DOHH2 (cell line): ENCODE results near the gene AGER.
"Not testable (repeated sequence)": the region's sequence is repeated elsewhere in the genome, so short reads cannot be mapped to it uniquely, and the experiment has no call there.

Experiments used
- H3F3A ChIP-seq: fragments of 200-600 bp; sonication (generic), shearing (Covaris generic); 2 replicates; pipeline ENCODE4 v1.6.0; 2016; ENCODE audit warnings: antibody characterized with exemption, mild to moderate bottlenecking; ENCODE audit not compliant: control insufficient read depth, insufficient read depth
- H3K27ac ChIP-seq: fragments of 200-600 bp; sonication (generic); 2 replicates; pipeline ENCODE4 v1.5.1; 2014; ENCODE audit warnings: low read depth, mild to moderate bottlenecking, low read length, moderate library complexity
- H3K27me3 ChIP-seq: fragments of 200-600 bp; sonication (generic); 2 replicates; pipeline ENCODE4 v1.6.1; 2014; ENCODE audit warnings: mild to moderate bottlenecking, low read length, mixed read lengths; ENCODE audit not compliant: control insufficient read depth
- H3K36me3 ChIP-seq: fragments of 200-600 bp; sonication (generic); 2 replicates; pipeline ENCODE4 v1.6.1; 2014; ENCODE audit warnings: mild to moderate bottlenecking, low read length, moderate library complexity, mixed read lengths; ENCODE audit not compliant: control insufficient read depth
- H3K4me1 ChIP-seq: fragments of 200-600 bp; sonication (generic); 2 replicates; pipeline ENCODE4 v1.6.1; 2014; ENCODE audit warnings: mild to moderate bottlenecking, low read length, mixed read lengths; ENCODE audit not compliant: control insufficient read depth
- H3K4me2 ChIP-seq: fragments of 200-600 bp; sonication (generic); 2 replicates; pipeline ENCODE4 v1.6.0; 2014; ENCODE audit warnings: mild to moderate bottlenecking, low read length, moderate library complexity
- H3K4me3 ChIP-seq: fragments of 200-600 bp; sonication (generic); 2 replicates; pipeline ENCODE4 v1.5.1; 2014; ENCODE audit warnings: mild to moderate bottlenecking, low read length, mixed read lengths
- H3K79me2 ChIP-seq: fragments of 200-600 bp; sonication (generic); 2 replicates; pipeline ENCODE4 v1.6.1; 2014; ENCODE audit warnings: mild to moderate bottlenecking, low read length, mixed read lengths; ENCODE audit not compliant: control insufficient read depth
- H3K9me2 ChIP-seq: fragments of 200-600 bp; sonication (generic); replicated peaks from 2 replicates; pipeline ENCODE4 v1.6.1; 2014; ENCODE audit warnings: mild to moderate bottlenecking, low read length, mixed read lengths; ENCODE audit not compliant: control insufficient read depth
- H3K9me3 ChIP-seq: fragments of 200-600 bp; sonication (generic); 2 replicates; pipeline ENCODE4 v1.6.1; 2014; ENCODE audit warnings: antibody characterized with exemption, low read length, mixed read lengths; ENCODE audit not compliant: control insufficient read depth, insufficient read depth
- H4K20me1 ChIP-seq: fragments of 200-600 bp; sonication (generic); 2 replicates; pipeline ENCODE4 v1.6.0; 2014; ENCODE audit warnings: low read depth, mild to moderate bottlenecking, antibody characterized with exemption, low read length, moderate library complexity; ENCODE audit not compliant: control insufficient read depth, insufficient read depth
- EZH2phosphoT487 ChIP-seq: fragments of 200-600 bp; sonication (generic); IDR thresholded peaks from 2 replicates; pipeline ENCODE4 v1.6.1; 2017; ENCODE audit warnings: borderline replicate concordance, mild to moderate bottlenecking, antibody characterized with exemption, low read length, moderate library complexity, mixed read lengths
- TF ChIP-seq, protein P1 (sequence below): fragments of 200-600 bp; sonication (generic); IDR thresholded peaks from one replicate; pipeline ENCODE4 v1.5.1; 2014; ENCODE audit warnings: antibody characterized with exemption, mild to moderate bottlenecking, low read depth, low read length; ENCODE audit not compliant: poor library complexity, severe bottlenecking

The AGER gene

GRCh38 chr6:32146287-32146686 is 37.8 kb downstream of the AGER start:
- peaks cover 3% of the 10 kb centered on the region; the same call in 1 of the 2 replicates for H3F3A ChIP-seq
- TF ChIP-seq, protein P1, sequence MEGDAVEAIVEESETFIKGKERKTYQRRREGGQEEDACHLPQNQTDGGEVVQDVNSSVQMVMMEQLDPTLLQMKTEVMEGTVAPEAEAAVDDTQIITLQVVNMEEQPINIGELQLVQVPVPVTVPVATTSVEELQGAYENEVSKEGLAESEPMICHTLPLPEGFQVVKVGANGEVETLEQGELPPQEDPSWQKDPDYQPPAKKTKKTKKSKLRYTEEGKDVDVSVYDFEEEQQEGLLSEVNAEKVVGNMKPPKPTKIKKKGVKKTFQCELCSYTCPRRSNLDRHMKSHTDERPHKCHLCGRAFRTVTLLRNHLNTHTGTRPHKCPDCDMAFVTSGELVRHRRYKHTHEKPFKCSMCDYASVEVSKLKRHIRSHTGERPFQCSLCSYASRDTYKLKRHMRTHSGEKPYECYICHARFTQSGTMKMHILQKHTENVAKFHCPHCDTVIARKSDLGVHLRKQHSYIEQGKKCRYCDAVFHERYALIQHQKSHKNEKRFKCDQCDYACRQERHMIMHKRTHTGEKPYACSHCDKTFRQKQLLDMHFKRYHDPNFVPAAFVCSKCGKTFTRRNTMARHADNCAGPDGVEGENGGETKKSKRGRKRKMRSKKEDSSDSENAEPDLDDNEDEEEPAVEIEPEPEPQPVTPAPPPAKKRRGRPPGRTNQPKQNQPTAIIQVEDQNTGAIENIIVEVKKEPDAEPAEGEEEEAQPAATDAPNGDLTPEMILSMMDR = no peak
- TF ChIP-seq EZH2phosphoT487 = no peak
- H3K4me1 ChIP-seq = peaks cover under 1% of the 10 kb centered on the region; the same call in 1 of the 2 replicates
- no peaks in the 10 kb centered on the region for H3K9me2 ChIP-seq
- no peak overlapping the region for H3K4me3 ChIP-seq
- H3K79me2 ChIP-seq = no peaks in the 10 kb centered on the region
- peaks cover 12% of the 10 kb centered on the region for H3K27me3 ChIP-seq
- H3K36me3 ChIP-seq = no peaks in the 10 kb centered on the region
- no peak overlapping the region for H3K4me2 ChIP-seq
- H4K20me1 ChIP-seq = no peaks in the 10 kb centered on the region
- no peak overlapping the region for H3K27ac ChIP-seq
- H3K9me3 ChIP-seq = no peaks in the 10 kb centered on the region

DNA sequence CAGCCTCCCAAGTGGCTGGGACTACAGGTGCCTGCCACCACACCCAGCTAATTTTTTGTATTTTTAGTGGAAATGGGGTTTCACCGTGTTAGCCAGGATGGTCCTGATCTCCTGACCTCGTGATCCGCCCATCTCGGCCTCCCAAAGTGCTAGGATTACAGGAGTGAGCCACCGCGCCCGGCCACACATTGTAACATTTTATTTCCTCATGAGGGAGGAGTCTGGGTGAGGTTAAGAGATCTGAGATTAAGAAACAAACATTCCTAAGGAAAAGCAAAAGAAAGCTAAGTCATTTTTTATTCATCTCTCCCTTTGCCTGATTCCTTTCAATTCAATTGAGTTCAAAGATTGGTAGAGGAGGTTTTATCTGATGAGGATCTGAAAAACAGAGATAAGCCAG is 39.8 kb downstream of the AGER start:
- not testable (repeated sequence) for H4K20me1 ChIP-seq, H3K4me3 ChIP-seq, H3K9me2 ChIP-seq, H3F3A ChIP-seq, H3K4me1 ChIP-seq, H3K4me2 ChIP-seq, H3K9me3 ChIP-seq, H3K79me2 ChIP-seq, H3K27ac ChIP-seq, H3K36me3 ChIP-seq
- peaks cover 12% of the 10 kb centered on the region for H3K27me3 ChIP-seq

DNA sequence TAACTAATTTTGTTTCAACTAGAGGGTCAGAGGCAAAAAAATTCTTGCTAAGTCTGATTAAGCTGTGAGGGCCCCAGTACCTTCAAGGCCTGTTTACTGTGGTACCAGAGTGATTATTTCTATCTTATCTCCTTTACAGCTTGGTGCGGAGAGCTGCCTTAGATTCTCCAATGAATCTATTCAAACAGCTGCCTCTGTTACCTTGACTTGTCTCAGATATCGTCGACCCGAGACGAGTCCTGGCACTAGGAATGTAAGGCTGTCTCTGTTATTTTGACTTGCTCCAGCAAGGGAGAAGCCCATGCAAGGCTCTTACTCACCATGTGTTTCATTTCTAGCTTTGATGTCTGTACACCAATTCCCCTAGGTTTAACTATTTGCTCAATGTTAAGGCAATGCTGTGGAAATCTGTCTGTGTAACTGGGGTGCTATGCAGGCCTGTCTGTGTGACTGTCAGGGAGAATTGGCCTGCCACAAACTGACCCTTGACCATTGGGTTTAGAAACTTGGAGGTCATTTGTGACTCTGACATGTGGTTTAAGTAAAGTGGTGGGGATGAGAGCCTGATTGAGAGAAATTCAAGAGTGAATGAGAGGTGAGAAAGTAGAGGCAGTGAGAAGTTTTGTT is 43.5 kb downstream of the AGER start:
- H3K4me1 ChIP-seq = no peaks in the 10 kb centered on the region
- no peak overlapping the region for H3K4me2 ChIP-seq
- no peaks in the 10 kb centered on the region for H3K36me3 ChIP-seq
- H4K20me1 ChIP-seq = no peaks in the 10 kb centered on the region
- no peak overlapping the region for H3K27ac ChIP-seq
- no peaks in the 10 kb centered on the region for H3K79me2 ChIP-seq
- no peaks in the 10 kb centered on the region for H3F3A ChIP-seq
- no peak overlapping the region for H3K4me3 ChIP-seq
- no peaks in the 10 kb centered on the region for H3K27me3 ChIP-seq
- no peaks in the 10 kb centered on the region for H3K9me2 ChIP-seq
- no peaks in the 10 kb centered on the region for H3K9me3 ChIP-seq
- TF ChIP-seq, protein P1 = no peak
- TF ChIP-seq EZH2phosphoT487 = no peak

- Histone ChIP-seq H3K4me2 (no peak overlapping the region), H4K20me1 (no peaks in the 10 kb centered on the region), H3K4me1 (no peaks in the 10 kb centered on the region), H3K27me3 (peaks cover 4% of the 10 kb centered on the region; the same call in 1 of the 2 replicates), H3F3A (no peaks in the 10 kb centered on the region), H3K27ac (no peak overlapping the region), H3K4me3 (no peak overlapping the region), H3K36me3 (no peaks in the 10 kb centered on the region), H3K79me2 (no peaks in the 10 kb centered on the region), H3K9me3 (no peaks in the 10 kb centered on the region), H3K9me2 (no peaks in the 10 kb centered on the region)
- no peak for TF ChIP-seq EZH2phosphoT487
- TF ChIP-seq, protein P1 = no peak
Observed at GRCh38 chr6:32139590-32139989, 44.5 kb downstream of the AGER start.
